Epithelial cell of esophagus (primary cell): ENCODE data around the gene CCL11.

Source experiments
- DNase-seq: peaks from one replicate; pipeline ENCODE4 v3.0.0; 2010; ENCODE audit warnings: low read depth
- H3K4me3 ChIP-seq: 2 replicates; pipeline ENCODE4 v1.5.1; 2011; ENCODE audit warnings: mild to moderate bottlenecking, low read length, control low read depth
- CTCF ChIP-seq: IDR thresholded peaks from 2 replicates; pipeline ENCODE4 v1.5.1; 2011; ENCODE audit warnings: low read depth, mild to moderate bottlenecking, low read length, control low read depth, inconsistent platforms; ENCODE audit not compliant: insufficient read depth; ENCODE audit errors: missing control alignments

The CCL11 gene

GRCh38 chr17:34285286-34285792 is at the start of gene CCL11:
CCL11 (plus strand) TSS chr17:34285742; CDS start chr17:34285809, 67 bp downstream.
- H3K4me3 ChIP-seq = no peak within 1 kb of the TSS
- TF ChIP-seq CTCF = no peak
- DNase-seq = no peak

GRCh38 chr17:34236281-34236892 is 49.2 kb upstream of the CCL11 start:
- TF ChIP-seq CTCF = no peak
- no peak overlapping the region for H3K4me3 ChIP-seq
- no peak for DNase-seq

- DNase-seq = no peak
- no peak for TF ChIP-seq CTCF
These were observed 48.1 kb upstream of the CCL11 start for GRCh38 chr17:34237458-34237857.

GRCh38 chr17:34241062-34241461 is 44.5 kb upstream of the CCL11 start:
- no peak overlapping the region for H3K4me3 ChIP-seq
- no peak for TF ChIP-seq CTCF

More at GRCh38 chr17:34237458-34237857, 48.1 kb upstream of the CCL11 start:
- no peak overlapping the region for H3K4me3 ChIP-seq

GRCh38 chr17:34242587-34243363 is 42.8 kb upstream of the CCL11 start:
- no peak overlapping the region for H3K4me3 ChIP-seq
- no peak for TF ChIP-seq CTCF
- no peak for DNase-seq

More at GRCh38 chr17:34241062-34241461, 44.5 kb upstream of the CCL11 start:
- DNase-seq = no peak

GRCh38 chr17:34243364-34244320 is 41.9 kb upstream of the CCL11 start:
- no peak for TF ChIP-seq CTCF
- no peak overlapping the region for H3K4me3 ChIP-seq
- DNase-seq = no peak
